Nephron (organoid): ENCODE data around the gene PSRC1.

Source experiments
- H3K27ac Mint-ChIP-seq, 3 experiments: 2 replicates each; pipeline ENCODE4 v1.8.0; 2020; ENCODE audit warnings: mixed read lengths in 3 of 3, mild to moderate bottlenecking in 2 of 3, moderate library complexity in 1 of 3
- H3K27me3 Mint-ChIP-seq: 2 replicates; pipeline ENCODE4 v1.8.0; 2021; ENCODE audit warnings: low read depth, mild to moderate bottlenecking, moderate library complexity, mixed read lengths
- H3K36me3 Mint-ChIP-seq: 2 replicates; pipeline ENCODE4 v1.8.0; 2020; ENCODE audit warnings: low read depth, mixed read lengths
- H3K4me1 Mint-ChIP-seq: 2 replicates; pipeline ENCODE4 v1.8.0; 2020; ENCODE audit warnings: mixed read lengths
- H3K4me3 Mint-ChIP-seq, 3 experiments: 2 replicates each; pipeline ENCODE4 v1.8.0; 2020; ENCODE audit warnings: mild to moderate bottlenecking in 3 of 3, mixed read lengths in 3 of 3, moderate library complexity in 2 of 3
- H3K9me3 Mint-ChIP-seq: 2 replicates; pipeline ENCODE4 v1.8.0; 2020; ENCODE audit warnings: mixed read lengths
- TF ChIP-seq, protein P1 (sequence below), 3 experiments: fragments of 200-600 bp; sonication (generic); IDR thresholded peaks; one replicate each; pipeline ENCODE4 v1.5.0; 2021; ENCODE audit warnings: antibody characterized with exemption in 3 of 3; ENCODE audit not compliant: unreplicated experiment in 3 of 3

PSRC1 gene

DNA sequence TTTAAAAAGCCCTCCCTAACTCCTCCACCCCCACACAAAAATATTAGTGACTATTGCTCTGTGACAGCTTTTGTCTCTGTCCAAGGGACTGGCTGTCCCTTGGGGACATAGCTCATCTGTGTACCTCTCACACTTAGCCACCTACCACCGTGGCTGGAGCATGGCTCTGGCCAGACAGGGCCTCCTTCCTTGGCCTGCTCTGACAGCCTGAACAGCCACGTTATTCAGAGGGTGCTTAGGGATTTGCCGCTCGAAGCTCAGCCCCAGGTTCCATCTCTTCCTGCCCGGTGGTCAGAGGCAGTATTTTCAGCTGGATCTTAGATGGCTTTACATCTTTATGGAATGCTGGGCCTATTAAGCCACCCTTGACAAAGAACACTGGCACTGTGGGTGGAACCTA, 39.7 kb downstream of the PSRC1 start:
- H3K36me3 Mint-ChIP-seq: peaks cover 4% of the 10 kb centered on the region
- peaks cover 13% of the 10 kb centered on the region for H3K27me3 Mint-ChIP-seq
- H3K4me3 Mint-ChIP-seq: no peak overlapping the region
- TF ChIP-seq, protein P1, sequence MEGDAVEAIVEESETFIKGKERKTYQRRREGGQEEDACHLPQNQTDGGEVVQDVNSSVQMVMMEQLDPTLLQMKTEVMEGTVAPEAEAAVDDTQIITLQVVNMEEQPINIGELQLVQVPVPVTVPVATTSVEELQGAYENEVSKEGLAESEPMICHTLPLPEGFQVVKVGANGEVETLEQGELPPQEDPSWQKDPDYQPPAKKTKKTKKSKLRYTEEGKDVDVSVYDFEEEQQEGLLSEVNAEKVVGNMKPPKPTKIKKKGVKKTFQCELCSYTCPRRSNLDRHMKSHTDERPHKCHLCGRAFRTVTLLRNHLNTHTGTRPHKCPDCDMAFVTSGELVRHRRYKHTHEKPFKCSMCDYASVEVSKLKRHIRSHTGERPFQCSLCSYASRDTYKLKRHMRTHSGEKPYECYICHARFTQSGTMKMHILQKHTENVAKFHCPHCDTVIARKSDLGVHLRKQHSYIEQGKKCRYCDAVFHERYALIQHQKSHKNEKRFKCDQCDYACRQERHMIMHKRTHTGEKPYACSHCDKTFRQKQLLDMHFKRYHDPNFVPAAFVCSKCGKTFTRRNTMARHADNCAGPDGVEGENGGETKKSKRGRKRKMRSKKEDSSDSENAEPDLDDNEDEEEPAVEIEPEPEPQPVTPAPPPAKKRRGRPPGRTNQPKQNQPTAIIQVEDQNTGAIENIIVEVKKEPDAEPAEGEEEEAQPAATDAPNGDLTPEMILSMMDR (IDR thresholded peaks at IDR 0.05; ENCODE audit: unreplicated experiment in 3 of 3): no peak
- H3K4me1 Mint-ChIP-seq: peaks cover 41% of the 10 kb centered on the region
- no peak overlapping the region for H3K27ac Mint-ChIP-seq
- H3K9me3 Mint-ChIP-seq: no peaks in the 10 kb centered on the region

DNA sequence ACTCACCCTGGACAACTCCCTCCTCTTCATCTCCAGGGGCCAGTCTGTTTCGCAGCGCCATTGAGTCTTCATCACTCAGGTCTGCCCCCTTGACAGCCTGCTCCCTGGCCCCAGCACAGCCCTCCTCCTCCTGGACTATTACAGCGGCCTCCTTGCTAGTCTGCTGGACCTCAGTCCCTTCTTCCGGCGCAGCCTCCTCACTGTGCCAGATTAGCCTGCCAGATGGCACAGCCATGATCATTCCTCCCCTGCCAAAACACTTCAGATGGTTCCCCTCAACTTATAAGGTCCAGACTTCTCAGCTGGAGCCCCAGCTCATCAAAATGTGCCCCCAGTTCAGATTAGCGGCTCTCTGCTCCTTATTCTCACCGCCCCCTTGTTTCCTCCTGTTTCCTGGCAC, 40.6 kb downstream of the PSRC1 start:
- peaks cover 41% of the 10 kb centered on the region for H3K4me1 Mint-ChIP-seq
- H3K27ac Mint-ChIP-seq: peak overlapping the region in 2 of 3 experiments; percentile 12 to 39
- H3K9me3 Mint-ChIP-seq: no peaks in the 10 kb centered on the region
- peaks cover 13% of the 10 kb centered on the region for H3K27me3 Mint-ChIP-seq
- peaks cover 12% of the 10 kb centered on the region for H3K36me3 Mint-ChIP-seq
- H3K4me3 Mint-ChIP-seq: no peak overlapping the region
- TF ChIP-seq, protein P1 (IDR thresholded peaks at IDR 0.05; ENCODE audit: unreplicated experiment in 3 of 3): no peak

DNA sequence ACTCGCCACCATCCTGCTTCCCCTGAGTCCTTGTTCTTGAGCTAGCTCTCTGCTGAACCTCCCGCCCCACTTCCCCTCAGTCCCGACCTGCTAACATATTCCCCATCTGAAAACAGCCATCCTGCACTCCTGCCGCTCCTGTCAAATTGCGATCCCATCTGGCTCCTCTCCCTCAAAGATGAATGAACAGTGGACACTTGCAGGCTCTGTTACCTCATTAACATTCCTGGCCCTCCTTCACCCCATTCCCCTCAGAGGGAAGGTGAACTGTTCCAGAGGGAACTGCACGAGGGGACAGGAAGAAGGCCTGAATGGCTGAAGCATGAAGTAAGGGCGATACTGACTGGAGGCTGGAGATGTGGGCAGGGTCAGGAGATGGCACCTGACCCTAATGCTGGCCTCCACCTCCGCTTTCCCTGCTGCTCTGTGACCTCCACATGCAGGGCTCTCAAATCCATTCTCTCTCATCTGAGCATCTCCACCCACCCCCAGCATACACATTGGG, 41.1 kb downstream of the PSRC1 start:
- TF ChIP-seq, protein P1 (IDR thresholded peaks at IDR 0.05; ENCODE audit: unreplicated experiment in 3 of 3): no peak
- H3K27ac Mint-ChIP-seq: peak overlapping the region in 2 of 3 experiments; percentile 12 to 39
- peaks cover 12% of the 10 kb centered on the region for H3K27me3 Mint-ChIP-seq
- H3K4me3 Mint-ChIP-seq: peak overlapping the region in 1 of 3 experiments; percentile 9
- peaks cover 17% of the 10 kb centered on the region for H3K36me3 Mint-ChIP-seq
- no peaks in the 10 kb centered on the region for H3K9me3 Mint-ChIP-seq
- peaks cover 41% of the 10 kb centered on the region for H3K4me1 Mint-ChIP-seq

DNA sequence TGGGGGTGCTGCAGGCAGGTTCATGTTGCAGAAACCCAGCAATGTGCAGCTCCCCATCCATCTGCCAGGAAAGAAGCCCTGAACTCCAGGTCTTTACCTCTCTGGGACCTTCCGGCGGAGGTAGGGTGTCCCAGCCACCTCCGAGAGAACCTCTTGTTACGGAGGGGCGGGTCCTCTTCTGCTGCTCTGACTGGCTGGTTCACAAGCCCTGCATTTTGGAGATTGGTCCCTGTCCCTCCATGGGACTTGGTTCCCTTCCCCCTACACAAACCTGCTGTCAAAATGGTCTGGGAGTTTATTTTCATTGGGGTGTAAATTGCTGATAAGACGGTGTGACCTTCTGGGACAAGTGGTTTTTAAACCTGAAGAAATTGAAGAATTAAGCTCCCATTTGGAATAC, 41.6 kb downstream of the PSRC1 start:
- TF ChIP-seq, protein P1 (IDR thresholded peaks at IDR 0.05; ENCODE audit: unreplicated experiment in 3 of 3): no peak
- Mint-ChIP-seq H3K4me1 (peaks cover 36% of the 10 kb centered on the region), H3K27ac (peak overlapping the region in 1 of 3 experiments; percentile 39), H3K36me3 (peaks cover 22% of the 10 kb centered on the region), H3K27me3 (peaks cover 8% of the 10 kb centered on the region), H3K4me3 (no peak overlapping the region), H3K9me3 (no peaks in the 10 kb centered on the region)

DNA sequence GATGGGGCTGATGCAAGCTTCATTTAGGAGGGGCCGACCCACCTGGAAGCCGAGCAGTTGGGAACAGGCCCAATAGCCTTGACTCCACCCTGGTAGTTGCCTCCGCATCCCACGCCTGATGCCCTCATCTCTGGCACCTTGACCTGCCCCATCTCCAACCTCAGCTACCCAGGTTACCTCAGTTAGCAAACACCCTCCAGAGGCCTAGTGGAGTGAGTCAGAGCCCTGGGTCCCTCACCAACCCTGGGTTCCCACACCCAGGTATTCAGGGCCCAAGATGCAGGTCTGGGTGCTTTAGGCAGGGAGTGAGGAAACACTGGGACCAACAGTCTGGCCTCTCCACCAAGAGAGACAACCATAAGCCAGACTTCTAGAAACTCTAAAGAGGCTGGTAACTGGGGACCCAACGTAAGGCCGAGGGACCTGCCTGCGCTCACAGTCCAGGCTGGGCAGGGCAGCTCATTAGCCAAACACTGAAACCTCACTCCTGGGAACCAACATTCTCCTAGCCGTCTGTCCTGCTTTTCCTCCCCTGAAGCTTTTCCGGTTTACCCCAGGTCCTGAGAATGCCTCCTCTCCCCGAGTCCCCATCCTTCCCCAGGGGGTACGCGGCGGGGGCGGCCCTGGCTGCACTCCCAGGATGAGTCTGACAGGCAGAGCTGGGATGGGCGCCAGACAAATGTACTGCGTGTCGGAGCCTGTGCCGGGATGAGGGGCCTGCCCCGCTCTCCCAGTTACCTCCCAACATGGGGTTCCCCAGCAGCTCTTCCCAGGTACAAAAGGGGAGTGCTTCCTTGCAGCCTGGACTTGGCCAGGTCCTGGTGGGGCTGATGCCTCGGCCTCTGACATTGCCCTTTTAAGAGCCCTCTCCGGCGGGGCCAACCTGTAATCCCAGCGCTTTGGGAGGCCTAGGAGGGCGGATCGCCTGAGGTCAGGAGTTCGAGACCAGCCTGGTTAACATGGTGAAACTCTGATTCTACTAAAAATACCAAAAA, 42.5 kb downstream of the PSRC1 start:
- H3K36me3 Mint-ChIP-seq: peaks cover 31% of the 10 kb centered on the region
- peak overlapping the region in 2 of 3 experiments; percentile 47 to 56 for H3K27ac Mint-ChIP-seq
- peaks cover 36% of the 10 kb centered on the region for H3K4me1 Mint-ChIP-seq
- TF ChIP-seq, protein P1 (IDR thresholded peaks at IDR 0.05; ENCODE audit: unreplicated experiment in 3 of 3): no peak
- H3K9me3 Mint-ChIP-seq: no peaks in the 10 kb centered on the region
- peaks cover 8% of the 10 kb centered on the region for H3K27me3 Mint-ChIP-seq
- H3K4me3 Mint-ChIP-seq: no peak overlapping the region
